IMR-90 (cell line): ENCODE results near the gene EML6. TPM values are rescaled to one million over a fixed set of nuclear protein-coding genes. Genes with fewer than 3 reads are reported as not detected.

Experiments used
- ATAC-seq: fragments of 200-7000 bp; cut with Tn5 transposase; 2 replicates; pipeline ENCODE4 v1.9.1; 2020; ENCODE audit warnings: low read depth, mild to moderate bottlenecking, moderate library complexity
- BruUV-seq: library from RNA; stranded (reverse); fragments of 400-500 nt; replicated peaks from 2 replicates; lab custom pipeline; 2021; lab: Mats Ljungman, UMichigan
- CTCF ChIA-PET: fragments of 300-600 bp; formaldehyde crosslinking; extraction: SDS; loops from one replicate; lab custom pipeline; 2021; ENCODE audit warnings: antibody characterized with exemption; lab: Yijun Ruan, JAX
- POLR2A ChIA-PET: fragments of 300-600 bp; sonication (Branson Sonifier 250); formaldehyde crosslinking; loops from one replicate; lab custom pipeline; 2022; ENCODE audit warnings: antibody characterized with exemption; ENCODE audit not compliant: unreplicated experiment; lab: Charles Lee
- DNase-seq: peaks from one replicate; pipeline ENCODE4 v3.0.0; 2013
- H2AFZ ChIP-seq: replicated peaks from 2 replicates; pipeline ENCODE3; 2013; ENCODE audit warnings: low read length, mild to moderate bottlenecking; ENCODE audit not compliant: poor library complexity
- H2AK5ac ChIP-seq: 2 replicates; pipeline ENCODE4 v1.6.1; 2013; ENCODE audit warnings: low read depth, low read length, inconsistent platforms
- H2AK9ac ChIP-seq: replicated peaks from 2 replicates; pipeline ENCODE3; 2013; ENCODE audit warnings: mild to moderate bottlenecking, low read depth, low read length, moderate library complexity; ENCODE audit not compliant: poor library complexity
- H2BK120ac ChIP-seq: 2 replicates; pipeline ENCODE4 v1.6.1; 2013; ENCODE audit warnings: low read depth, low read length, inconsistent platforms
- H2BK15ac ChIP-seq: 3 replicates; pipeline ENCODE4 v1.6.1; 2013; ENCODE audit warnings: low read depth, low read length, inconsistent platforms
- H2BK20ac ChIP-seq: 2 replicates; pipeline ENCODE4 v1.6.1; 2013; ENCODE audit warnings: low read depth, mild to moderate bottlenecking, inconsistent platforms, low read length, moderate library complexity
- H2BK5ac ChIP-seq: 2 replicates; pipeline ENCODE4 v1.6.1; 2013; ENCODE audit warnings: mild to moderate bottlenecking, low read depth, low read length, inconsistent platforms; ENCODE audit not compliant: poor library complexity, severe bottlenecking
- H3K14ac ChIP-seq: replicated peaks from 2 replicates; pipeline ENCODE4 v1.6.1; 2013; ENCODE audit warnings: low read depth, low read length, inconsistent platforms
- H3K18ac ChIP-seq: 2 replicates; pipeline ENCODE4 v1.6.1; 2013; ENCODE audit warnings: low read depth, low read length, control low read depth
- H3K23ac ChIP-seq: 2 replicates; pipeline ENCODE4 v1.6.1; 2013; ENCODE audit warnings: low read depth, low read length, inconsistent platforms
- H3K27ac ChIP-seq: 2 replicates; pipeline ENCODE4 v1.5.1; 2013; ENCODE audit warnings: mild to moderate bottlenecking, control low read depth, low read length; ENCODE audit not compliant: insufficient read depth
- H3K27me3 ChIP-seq: 2 replicates; pipeline ENCODE4 v1.6.1; 2013; ENCODE audit warnings: low read length; ENCODE audit not compliant: control insufficient read depth, insufficient read depth
- H3K36me3 ChIP-seq: 2 replicates; pipeline ENCODE4 v1.6.1; 2013; ENCODE audit warnings: low read length, mixed read lengths; ENCODE audit not compliant: control insufficient read depth, insufficient read depth
- H3K4ac ChIP-seq: 2 replicates; pipeline ENCODE4 v1.6.1; 2013; ENCODE audit warnings: low read depth, low read length, inconsistent platforms
- H3K4me1 ChIP-seq: 2 replicates; pipeline ENCODE4 v1.6.1; 2013; ENCODE audit warnings: low read length, mixed read lengths; ENCODE audit not compliant: control insufficient read depth, insufficient read depth
- H3K4me2 ChIP-seq: 2 replicates; pipeline ENCODE4 v1.6.1; 2013; ENCODE audit warnings: low read depth, mild to moderate bottlenecking, control low read depth, low read length, moderate library complexity
- H3K4me3 ChIP-seq: 2 replicates; pipeline ENCODE4 v1.5.1; 2013; ENCODE audit warnings: low read depth, mild to moderate bottlenecking, control low read depth, low read length, moderate library complexity; ENCODE audit not compliant: insufficient read depth
- H3K56ac ChIP-seq: 2 replicates; pipeline ENCODE4 v1.6.1; 2013; ENCODE audit warnings: low read length, inconsistent platforms; ENCODE audit not compliant: insufficient read depth; ENCODE audit errors: extremely low read depth
- H3K79me1 ChIP-seq, 2 experiments: 2 replicates each; pipeline ENCODE4 v1.6.1; 2013; ENCODE audit warnings: low read length in 2 of 2, inconsistent platforms in 1 of 2, low read depth in 1 of 2
- H3K9ac ChIP-seq: 2 replicates; pipeline ENCODE4 v1.6.1; 2013; ENCODE audit warnings: low read depth, low read length, control low read depth
- H3K9me1 ChIP-seq: 2 replicates; pipeline ENCODE4 v1.6.1; 2013; ENCODE audit warnings: low read length, inconsistent platforms; ENCODE audit not compliant: insufficient read depth
- H3K9me3 ChIP-seq: 2 replicates; pipeline ENCODE4 v1.6.1; 2013; ENCODE audit warnings: low read length; ENCODE audit not compliant: control insufficient read depth, insufficient read depth
- H4K20me1 ChIP-seq: 2 replicates; pipeline ENCODE4 v1.6.1; 2013; ENCODE audit warnings: low read length, inconsistent platforms; ENCODE audit not compliant: insufficient read depth
- H4K5ac ChIP-seq: 2 replicates; pipeline ENCODE4 v1.6.1; 2013; ENCODE audit warnings: mild to moderate bottlenecking, low read depth, low read length, control low read depth
- H4K8ac ChIP-seq, 2 experiments: 2 replicates each; pipeline ENCODE4 v1.6.1; 2013; ENCODE audit warnings: low read depth in 2 of 2, low read length in 2 of 2, control low read depth in 1 of 2, inconsistent platforms in 1 of 2
- H4K91ac ChIP-seq: 2 replicates; pipeline ENCODE4 v1.6.1; 2013; ENCODE audit warnings: low read depth, low read length, inconsistent platforms; ENCODE audit not compliant: insufficient read depth
- BHLHE40 ChIP-seq: fragments of 150-350 bp; IDR thresholded peaks from 2 replicates; pipeline ENCODE4 v1.6.1; 2016; ENCODE audit warnings: mild to moderate bottlenecking, low read depth, low read length
- FOS ChIP-seq: fragments of 150-350 bp; IDR thresholded peaks from 2 replicates; pipeline ENCODE4 v1.6.1; 2016; ENCODE audit warnings: low read depth, low read length
- MAFK ChIP-seq: IDR thresholded peaks from 2 replicates; pipeline ENCODE4 v1.6.1; 2012; ENCODE audit warnings: low read depth, low read length, improper control_type of control experiment
- MXI1 ChIP-seq: IDR thresholded peaks from 2 replicates; pipeline ENCODE4 v1.6.1; 2012; ENCODE audit warnings: low read depth, mild to moderate bottlenecking, low read length, moderate library complexity, borderline replicate concordance
- RFX5 ChIP-seq: IDR thresholded peaks from 2 replicates; pipeline ENCODE4 v1.8.0; 2012; ENCODE audit warnings: low read depth, mild to moderate bottlenecking, low read length, moderate library complexity
- SMC3 ChIP-seq: fragments of 150-350 bp; IDR thresholded peaks from 2 replicates; pipeline ENCODE4 v1.6.1; 2016; ENCODE audit warnings: low read depth, mild to moderate bottlenecking, antibody characterized with exemption, low read length, moderate library complexity
- USF2 ChIP-seq: fragments of 150-350 bp; IDR thresholded peaks from 2 replicates; pipeline ENCODE4 v1.6.1; 2017; ENCODE audit warnings: mild to moderate bottlenecking, antibody characterized with exemption, low read length, low read depth
- WGBS, 2 experiments: methylation state at CpG; one replicate each; pipeline versions ENCODE4 v1.1.5 to v1.1.7; 2013; ENCODE audit warnings: missing lambda C conversion rate in 2 of 2; ENCODE audit not compliant: insufficient read length in 1 of 2; ENCODE audit errors: extremely low coverage in 2 of 2; 5-methylcytosine and 5-hydroxymethylcytosine counted together
- dilution Hi-C: fragments of 300-500 bp; cut with HindIII; formaldehyde crosslinking; loops from one replicate; pipeline ENCODE4 v1.14.3; 2018; ENCODE audit warnings: low sequenced_read_pairs; ENCODE audit not compliant: unreplicated experiment
- in situ Hi-C: fragments of 300-500 bp; cut with MboI; formaldehyde crosslinking; loops from 3 replicates; pipeline ENCODE4 v1.14.3; 2019; ENCODE audit warnings: low sequenced_read_pairs, inconsistent platforms, mixed read lengths
- intact Hi-C: fragments of 100-400 bp; cut with micrococcal nuclease; formaldehyde crosslinking; loops from 2 replicates; pipeline ENCODE4 v1.10.0; 2022
- polyA plus RNA-seq, 3 experiments: library from polyadenylated mRNA; depleted of rRNA; stranded (reverse); fragments of >200 nt; gene quantifications; 2 replicates each; pipeline ENCODE4 v1.2.3, GENCODE V29; 2012; ENCODE audit warnings: low replicate concordance in 1 of 3
- total RNA-seq: library from RNA; depleted of rRNA; stranded (reverse); fragments of >200 nt; gene quantifications from 2 replicates; pipeline ENCODE4 v1.2.3, GENCODE V29; 2012
- TF ChIP-seq, protein P1 (sequence below): conservative IDR thresholded peaks from 2 replicates; pipeline ENCODE4 v1.5.1; 2012; ENCODE audit warnings: mild to moderate bottlenecking, low read depth, low read length, improper control_type of control experiment
- TF ChIP-seq, protein P2 (sequence below): fragments of 150-350 bp; IDR thresholded peaks from 2 replicates; pipeline ENCODE4 v1.6.1; 2016; ENCODE audit warnings: low read depth, mild to moderate bottlenecking, low read length, moderate library complexity, borderline replicate concordance

The EML6 gene
- total and polyA plus RNA-seq, 2 of the 4 experiments (the other 2 are of a cell fraction): 0.18 to 0.19 TPM

DNA sequence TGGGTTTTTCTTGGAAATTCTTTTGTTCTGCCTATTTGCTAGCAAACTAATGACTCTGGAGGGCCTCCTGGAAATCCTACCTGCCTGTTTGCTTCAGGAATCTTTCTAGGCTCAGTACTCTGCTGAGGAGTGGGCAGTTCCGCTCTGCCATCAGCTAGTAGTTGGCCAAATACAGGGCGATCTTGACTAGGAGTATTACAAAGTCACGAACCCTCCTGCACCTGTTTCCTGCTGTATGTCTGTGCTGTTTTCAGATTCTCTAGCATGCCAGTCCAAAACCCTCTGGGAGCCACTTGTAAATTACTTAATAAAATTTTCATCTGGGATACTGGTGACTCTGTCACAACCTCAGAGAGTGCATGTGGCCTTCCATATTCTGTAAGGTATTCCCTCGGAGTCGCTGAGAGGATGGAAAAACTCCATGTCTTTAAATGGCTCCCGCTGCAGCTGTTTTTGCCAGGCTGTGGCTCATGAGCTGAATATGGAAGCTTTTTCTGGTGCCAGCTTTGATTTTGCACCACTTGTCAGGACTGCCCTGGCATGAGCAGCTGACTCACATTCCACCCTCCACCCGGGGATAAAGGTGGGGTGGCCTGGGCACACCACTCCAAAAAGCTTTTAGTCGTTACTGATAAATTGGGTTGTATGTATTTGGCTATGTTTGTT is 203.8 kb downstream of the EML6 start:
- H4K5ac ChIP-seq: no peak overlapping the region
- dilution Hi-C loops (no loop called here), in situ Hi-C loops (no loop called here), intact Hi-C loops (no loop called here)
- CTCF ChIA-PET: no interaction called here
- WGBS, 2 experiments: 100% methylated on average over 4 of the region's 8 CpGs; no CpG with 5 or more reads in 1 of the 2 experiments
- no peak overlapping the region for H3K9ac ChIP-seq
- H2BK120ac ChIP-seq: no peak overlapping the region
- H2BK20ac ChIP-seq: no peak overlapping the region
- no peak for ATAC-seq
- no peaks in the 10 kb centered on the region for H4K20me1 ChIP-seq
- no peaks in the 10 kb centered on the region for H3K9me3 ChIP-seq
- H3K79me1 ChIP-seq: no peaks in the 10 kb centered on the region
- no peak overlapping the region for H3K4ac ChIP-seq
- H3K18ac ChIP-seq: no peak overlapping the region
- no peaks in the 10 kb centered on the region for H3K36me3 ChIP-seq
- no peak overlapping the region for H3K23ac ChIP-seq
- no peak overlapping the region for H4K91ac ChIP-seq
- POLR2A ChIA-PET: no interaction called here
- H3K4me3 ChIP-seq: no peak overlapping the region
- H3K56ac ChIP-seq: no peak overlapping the region
- H3K27me3 ChIP-seq: peaks cover 17% of the 10 kb centered on the region
- no peaks in the 10 kb centered on the region for H3K9me1 ChIP-seq
- no peak overlapping the region for H3K14ac ChIP-seq
- no peak overlapping the region for H2AK9ac ChIP-seq
- no peak overlapping the region for H4K8ac ChIP-seq
- no peak overlapping the region for H2AFZ ChIP-seq
- TF ChIP-seq, protein P1, sequence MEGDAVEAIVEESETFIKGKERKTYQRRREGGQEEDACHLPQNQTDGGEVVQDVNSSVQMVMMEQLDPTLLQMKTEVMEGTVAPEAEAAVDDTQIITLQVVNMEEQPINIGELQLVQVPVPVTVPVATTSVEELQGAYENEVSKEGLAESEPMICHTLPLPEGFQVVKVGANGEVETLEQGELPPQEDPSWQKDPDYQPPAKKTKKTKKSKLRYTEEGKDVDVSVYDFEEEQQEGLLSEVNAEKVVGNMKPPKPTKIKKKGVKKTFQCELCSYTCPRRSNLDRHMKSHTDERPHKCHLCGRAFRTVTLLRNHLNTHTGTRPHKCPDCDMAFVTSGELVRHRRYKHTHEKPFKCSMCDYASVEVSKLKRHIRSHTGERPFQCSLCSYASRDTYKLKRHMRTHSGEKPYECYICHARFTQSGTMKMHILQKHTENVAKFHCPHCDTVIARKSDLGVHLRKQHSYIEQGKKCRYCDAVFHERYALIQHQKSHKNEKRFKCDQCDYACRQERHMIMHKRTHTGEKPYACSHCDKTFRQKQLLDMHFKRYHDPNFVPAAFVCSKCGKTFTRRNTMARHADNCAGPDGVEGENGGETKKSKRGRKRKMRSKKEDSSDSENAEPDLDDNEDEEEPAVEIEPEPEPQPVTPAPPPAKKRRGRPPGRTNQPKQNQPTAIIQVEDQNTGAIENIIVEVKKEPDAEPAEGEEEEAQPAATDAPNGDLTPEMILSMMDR: no peak
- no peak for TF ChIP-seq FOS
- TF ChIP-seq MXI1: no peak
- TF ChIP-seq RFX5: no peak
- TF ChIP-seq, protein P2, sequence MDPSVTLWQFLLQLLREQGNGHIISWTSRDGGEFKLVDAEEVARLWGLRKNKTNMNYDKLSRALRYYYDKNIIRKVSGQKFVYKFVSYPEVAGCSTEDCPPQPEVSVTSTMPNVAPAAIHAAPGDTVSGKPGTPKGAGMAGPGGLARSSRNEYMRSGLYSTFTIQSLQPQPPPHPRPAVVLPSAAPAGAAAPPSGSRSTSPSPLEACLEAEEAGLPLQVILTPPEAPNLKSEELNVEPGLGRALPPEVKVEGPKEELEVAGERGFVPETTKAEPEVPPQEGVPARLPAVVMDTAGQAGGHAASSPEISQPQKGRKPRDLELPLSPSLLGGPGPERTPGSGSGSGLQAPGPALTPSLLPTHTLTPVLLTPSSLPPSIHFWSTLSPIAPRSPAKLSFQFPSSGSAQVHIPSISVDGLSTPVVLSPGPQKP: no peak
- no peak for TF ChIP-seq SMC3
- no peak for TF ChIP-seq MAFK
- no peak for TF ChIP-seq BHLHE40
- TF ChIP-seq USF2: no peak
- H3K27ac ChIP-seq: no peak overlapping the region
- BruUV-seq: no TSS peak
- no peak overlapping the region for H3K4me2 ChIP-seq
- H2AK5ac ChIP-seq: no peak overlapping the region
- no peak overlapping the region for H2BK5ac ChIP-seq
- DNase-seq: no peak
- no peak overlapping the region for H2BK15ac ChIP-seq
- H3K4me1 ChIP-seq: no peaks in the 10 kb centered on the region
